ENCODE results near the gene OTUD4. TPM values are rescaled to one million over a fixed set of nuclear protein-coding genes. Genes with fewer than 3 reads are reported as not detected.
A peak's percentile ranks its signal among the peaks of the same experiment; 100 is the strongest.

Gene OTUD4
- total RNA-seq, 4 donors from 2014 or later, result 33.7 to 44.8 (median 35.9) TPM

- peaks cover 0 to 40% (median 0%) of the 10 kb centered on the region in 3 donors for H3K36me3 ChIP-seq
- peaks cover 0 to 17% (median 9%) of the 10 kb centered on the region in 4 donors for H3K4me1 ChIP-seq
- no peaks in the 10 kb centered on the region for H3K27me3 ChIP-seq
- H3K4me3 ChIP-seq, result no peak overlapping the region
- DNase-seq (ENCODE audit: low spot score in 2 of 2), result no peak
- no peak for TF ChIP-seq CTCF (IDR thresholded peaks at IDR 0.05)
- no peak for TF ChIP-seq POLR2A (IDR thresholded peaks at IDR 0.05)
- no peak for TF ChIP-seq EP300 (IDR thresholded peaks at IDR 0.05)
- 39 to 41% methylated on average over 5 of the region's 5 CpGs for WGBS, 2 donors
- H3K27ac ChIP-seq, result peak overlapping the region in 2 of 4 donors; percentile 15 to 41
- no peaks in the 10 kb centered on the region for H3K9me3 ChIP-seq
Measured at GRCh38 chr4:145132511-145133098, 47.8 kb downstream of the OTUD4 start.

- Histone ChIP-seq H3K36me3 (peaks cover 0 to 39% (median 0%) of the 10 kb centered on the region in 3 donors), H3K27ac (no peak overlapping the region), H3K27me3 (no peaks in the 10 kb centered on the region), H3K4me3 (no peak overlapping the region), H3K9me3 (no peaks in the 10 kb centered on the region), H3K4me1 (peaks cover 0 to 17% (median 9%) of the 10 kb centered on the region in 4 donors)
- TF ChIP-seq CTCF (IDR thresholded peaks at IDR 0.05) (no peak), EP300 (IDR thresholded peaks at IDR 0.05) (no peak), POLR2A (IDR thresholded peaks at IDR 0.05) (no peak)
- WGBS, 2 donors, result 92 to 97% methylated on average over 12 of the region's 12 CpGs
- no peak for DNase-seq (ENCODE audit: low spot score in 2 of 2)
Measured at GRCh38 chr4:145131848-145132247, 48.5 kb downstream of the OTUD4 start.

- WGBS, 2 donors, result 68 to 75% methylated on average over 2 of the region's 2 CpGs
- no peaks in the 10 kb centered on the region for H3K9me3 ChIP-seq
- TF ChIP-seq CTCF (IDR thresholded peaks at IDR 0.05) (no peak), EP300 (IDR thresholded peaks at IDR 0.05) (no peak), POLR2A (IDR thresholded peaks at IDR 0.05) (no peak)
Measured at GRCh38 chr4:145130788-145131399, 49.5 kb downstream of the OTUD4 start.

GRCh38 chr4:145130130-145130529 lies 50.3 kb downstream of the OTUD4 start:
- no peak overlapping the region for H3K4me3 ChIP-seq
- no peaks in the 10 kb centered on the region for H3K9me3 ChIP-seq
- no peaks in the 10 kb centered on the region for H3K27me3 ChIP-seq
- TF ChIP-seq CTCF (IDR thresholded peaks at IDR 0.05) (no peak), EP300 (IDR thresholded peaks at IDR 0.05) (no peak), POLR2A (IDR thresholded peaks at IDR 0.05) (no peak)
- DNase-seq (ENCODE audit: low spot score in 2 of 2), result no peak
- H3K36me3 ChIP-seq, result peaks cover 0 to 56% (median 0%) of the 10 kb centered on the region in 3 donors
- peaks cover 0 to 17% (median 9%) of the 10 kb centered on the region in 4 donors for H3K4me1 ChIP-seq
- H3K27ac ChIP-seq, result no peak overlapping the region

More at GRCh38 chr4:145130788-145131399, 49.5 kb downstream of the OTUD4 start:
- Histone ChIP-seq H3K36me3 (peaks cover 0 to 49% (median 0%) of the 10 kb centered on the region in 3 donors), H3K27ac (no peak overlapping the region), H3K4me1 (peaks cover 0 to 17% (median 9%) of the 10 kb centered on the region in 4 donors), H3K4me3 (no peak overlapping the region), H3K27me3 (no peaks in the 10 kb centered on the region)
- DNase-seq (ENCODE audit: low spot score in 2 of 2), result no peak

- H3K27ac ChIP-seq, result no peak overlapping the region
- peaks cover 0 to 93% (median 0%) of the 10 kb centered on the region in 3 donors for H3K36me3 ChIP-seq
- no peak for TF ChIP-seq POLR2A (IDR thresholded peaks at IDR 0.05)
- no peak for TF ChIP-seq CTCF (IDR thresholded peaks at IDR 0.05)
- no peak for TF ChIP-seq EP300 (IDR thresholded peaks at IDR 0.05)
- no peak for DNase-seq (ENCODE audit: low spot score in 2 of 2)
- H3K27me3 ChIP-seq, result no peaks in the 10 kb centered on the region
- no peak overlapping the region for H3K4me3 ChIP-seq
- no peaks in the 10 kb centered on the region for H3K9me3 ChIP-seq
- H3K4me1 ChIP-seq, result no peaks in the 10 kb centered on the region
- 98 to 99% methylated on average over 2 of the region's 2 CpGs for WGBS, 2 donors
Measured at GRCh38 chr4:145125396-145125795, 55.0 kb downstream of the OTUD4 start.

Data from tibial nerve (tissue), 4 donors.